ENCODE results near the gene CCDC127.
A peak's percentile ranks its signal among the peaks of the same experiment; 100 is the strongest.
"Not testable (repeated sequence)": the region's sequence is repeated elsewhere in the genome, so short reads cannot be mapped to it uniquely, and the experiment has no call there.

CCDC127 gene

DNA sequence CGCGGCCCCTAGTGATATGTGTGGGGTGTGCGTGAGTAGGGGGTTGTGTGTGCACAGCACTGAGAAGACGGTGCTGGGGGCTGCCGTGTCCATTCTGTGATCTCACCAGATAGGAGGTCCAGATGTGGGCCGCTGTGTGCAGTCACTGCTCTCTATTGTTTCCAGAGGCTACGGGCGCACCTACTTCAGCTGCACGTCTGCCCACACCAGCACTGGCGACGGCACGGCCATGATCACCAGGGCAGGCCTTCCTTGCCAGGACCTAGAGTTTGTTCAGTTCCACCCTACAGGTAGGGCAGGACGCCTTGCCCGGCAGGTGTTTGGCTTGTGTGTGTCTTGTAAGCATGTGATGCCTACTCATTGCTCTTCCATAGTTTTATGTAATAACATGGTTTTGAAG is 12.8 kb upstream of the CCDC127 start:
- H3K9ac ChIP-seq (ENCODE audit: low read depth, low read length): no peak overlapping the region
- H3K36me3 ChIP-seq (ENCODE audit: control insufficient read depth, insufficient read depth, low read length): peaks cover 44% of the 10 kb centered on the region
- no peak overlapping the region for H3K4me3 ChIP-seq (ENCODE audit: low read depth, low read length)
- no peaks in the 10 kb centered on the region for H3K27me3 ChIP-seq (ENCODE audit: control insufficient read depth, insufficient read depth, low read length)
- H3K9me3 ChIP-seq (ENCODE audit: control insufficient read depth, insufficient read depth, low read length): no peaks in the 10 kb centered on the region
- no peaks in the 10 kb centered on the region for H3K4me1 ChIP-seq (ENCODE audit: control insufficient read depth, insufficient read depth, low read length)

GRCh38 chr5:228886-229285 is 10.9 kb upstream of the CCDC127 start:
- H3K36me3 ChIP-seq (ENCODE audit: control insufficient read depth, insufficient read depth, low read length): peaks cover 51% of the 10 kb centered on the region
- H3K9ac ChIP-seq (ENCODE audit: low read depth, low read length): no peak overlapping the region
- H3K4me1 ChIP-seq (ENCODE audit: control insufficient read depth, insufficient read depth, low read length): no peaks in the 10 kb centered on the region

DNA sequence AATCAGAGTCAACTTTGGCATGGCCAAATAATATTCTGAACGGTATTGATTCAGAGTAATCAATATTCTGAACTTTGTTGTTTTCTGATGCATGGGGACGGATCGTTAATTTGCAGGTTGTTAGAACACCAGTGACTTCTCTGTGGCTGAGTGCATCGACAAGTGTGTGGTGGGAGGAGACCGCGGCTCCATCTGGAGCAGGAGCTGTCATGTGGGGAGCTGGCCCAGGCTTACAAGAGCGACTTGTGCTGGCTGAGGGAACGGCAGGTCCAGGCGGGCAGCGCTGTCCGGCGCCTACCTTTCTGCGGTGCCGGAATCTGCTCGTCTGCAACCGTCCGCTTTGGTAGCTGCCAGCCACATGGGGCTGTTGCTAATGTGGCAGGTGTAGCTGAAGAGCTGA is 9.4 kb upstream of the CCDC127 start:
- H3K9ac ChIP-seq (ENCODE audit: low read depth, low read length); H3K4me3 ChIP-seq (ENCODE audit: low read depth, low read length); H3K27me3 ChIP-seq (ENCODE audit: control insufficient read depth, insufficient read depth, low read length); H3K9me3 ChIP-seq (ENCODE audit: control insufficient read depth, insufficient read depth, low read length); H3K4me1 ChIP-seq (ENCODE audit: control insufficient read depth, insufficient read depth, low read length): not testable (repeated sequence)
- H3K36me3 ChIP-seq (ENCODE audit: control insufficient read depth, insufficient read depth, low read length): peaks cover 46% of the 10 kb centered on the region

More at GRCh38 chr5:228886-229285, 10.9 kb upstream of the CCDC127 start:
- Histone ChIP-seq H3K27me3 (ENCODE audit: control insufficient read depth, insufficient read depth, low read length) (no peaks in the 10 kb centered on the region), H3K4me3 (ENCODE audit: low read depth, low read length) (no peak overlapping the region), H3K9me3 (ENCODE audit: control insufficient read depth, insufficient read depth, low read length) (no peaks in the 10 kb centered on the region)

- no peak overlapping the region for H3K9ac ChIP-seq (ENCODE audit: low read depth, low read length)
- peaks cover 41% of the 10 kb centered on the region for H3K36me3 ChIP-seq (ENCODE audit: control insufficient read depth, insufficient read depth, low read length)
- no peaks in the 10 kb centered on the region for H3K27me3 ChIP-seq (ENCODE audit: control insufficient read depth, insufficient read depth, low read length)
- H3K9me3 ChIP-seq (ENCODE audit: control insufficient read depth, insufficient read depth, low read length): no peaks in the 10 kb centered on the region
- H3K4me3 ChIP-seq (ENCODE audit: low read depth, low read length): no peak overlapping the region
- peaks cover 7% of the 10 kb centered on the region for H3K4me1 ChIP-seq (ENCODE audit: control insufficient read depth, insufficient read depth, low read length)
Observed at GRCh38 chr5:225334-225733, 7.4 kb upstream of the CCDC127 start.

DNA sequence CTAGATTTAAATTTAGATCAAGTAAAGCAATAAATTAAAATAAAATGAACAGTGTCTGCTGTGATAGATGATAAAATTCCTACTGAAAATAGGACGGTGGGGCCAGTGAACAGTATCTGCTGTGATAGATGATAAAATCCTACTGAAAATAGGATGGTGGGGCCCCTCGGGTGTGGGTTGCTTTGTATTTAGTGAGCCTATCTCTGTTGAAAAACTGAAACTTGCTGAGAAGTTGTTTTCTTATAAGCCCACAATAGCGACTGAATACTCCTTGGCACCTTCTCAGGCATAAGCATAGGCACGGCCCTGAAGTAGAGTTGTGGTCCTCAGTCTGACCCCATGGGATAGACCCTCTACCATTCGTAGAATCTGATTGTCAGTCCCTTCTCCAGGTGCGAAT is 5.8 kb upstream of the CCDC127 start:
- Histone ChIP-seq H3K4me1 (ENCODE audit: control insufficient read depth, insufficient read depth, low read length) (peaks cover 9% of the 10 kb centered on the region), H3K27me3 (ENCODE audit: control insufficient read depth, insufficient read depth, low read length) (no peaks in the 10 kb centered on the region), H3K36me3 (ENCODE audit: control insufficient read depth, insufficient read depth, low read length) (peaks cover 32% of the 10 kb centered on the region), H3K9me3 (ENCODE audit: control insufficient read depth, insufficient read depth, low read length) (no peaks in the 10 kb centered on the region), H3K4me3 (ENCODE audit: low read depth, low read length) (no peak overlapping the region), H3K9ac (ENCODE audit: low read depth, low read length) (no peak overlapping the region)

GRCh38 chr5:222951-223715 is 5.2 kb upstream of the CCDC127 start:
- peaks cover 27% of the 10 kb centered on the region for H3K36me3 ChIP-seq (ENCODE audit: control insufficient read depth, insufficient read depth, low read length)
- not testable (repeated sequence) for H3K9ac ChIP-seq (ENCODE audit: low read depth, low read length); H3K27me3 ChIP-seq (ENCODE audit: control insufficient read depth, insufficient read depth, low read length); H3K4me3 ChIP-seq (ENCODE audit: low read depth, low read length); H3K4me1 ChIP-seq (ENCODE audit: control insufficient read depth, insufficient read depth, low read length); H3K9me3 ChIP-seq (ENCODE audit: control insufficient read depth, insufficient read depth, low read length)

DNA sequence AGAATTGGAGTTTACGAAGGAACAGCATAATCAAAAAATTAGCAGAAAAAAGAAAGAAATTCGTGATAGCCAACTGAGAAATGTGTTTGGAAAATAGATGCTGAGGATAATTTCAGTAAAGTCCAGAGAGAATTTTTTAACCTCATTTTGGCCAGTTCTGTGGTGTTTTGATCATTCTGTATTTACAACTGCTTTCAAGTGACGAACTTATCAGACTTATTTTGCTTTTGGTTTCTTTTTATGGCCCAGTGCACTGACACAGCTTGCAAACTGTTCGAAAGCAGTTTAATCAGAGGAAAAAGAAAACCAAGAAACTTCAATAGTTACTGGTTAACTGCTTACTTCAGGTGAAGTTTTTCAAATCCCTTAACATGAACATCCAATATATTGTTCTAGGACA is 2.0 kb upstream of the CCDC127 start:
- no peaks in the 10 kb centered on the region for H3K27me3 ChIP-seq (ENCODE audit: control insufficient read depth, insufficient read depth, low read length)
- peaks cover 8% of the 10 kb centered on the region for H3K36me3 ChIP-seq (ENCODE audit: control insufficient read depth, insufficient read depth, low read length)
- no peaks in the 10 kb centered on the region for H3K9me3 ChIP-seq (ENCODE audit: control insufficient read depth, insufficient read depth, low read length)
- H3K9ac ChIP-seq (ENCODE audit: low read depth, low read length): no peak overlapping the region
- no peak overlapping the region for H3K4me3 ChIP-seq (ENCODE audit: low read depth, low read length)
- H3K4me1 ChIP-seq (ENCODE audit: control insufficient read depth, insufficient read depth, low read length): peaks cover 9% of the 10 kb centered on the region

DNA sequence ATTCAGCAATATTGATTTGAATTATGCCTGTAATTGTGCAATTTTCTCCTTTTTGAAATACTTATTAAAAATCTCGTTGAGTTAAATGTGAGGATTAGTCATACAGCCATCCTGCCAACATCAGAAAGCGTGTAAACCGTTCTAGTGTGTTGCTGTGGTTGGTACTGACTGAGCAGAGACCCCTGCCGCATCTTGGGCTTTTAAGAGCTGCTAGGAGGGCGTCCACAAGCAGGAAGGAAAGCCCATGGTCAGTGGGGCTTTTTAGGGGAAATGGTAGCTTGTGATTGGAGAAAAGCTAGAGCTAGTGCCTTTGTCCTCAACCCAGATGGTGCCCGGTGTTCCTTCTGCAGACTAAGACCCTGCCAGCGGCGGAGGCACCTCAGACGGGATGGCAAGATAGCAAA is 1.5 kb upstream of the CCDC127 start:
- Histone ChIP-seq H3K9ac (ENCODE audit: low read depth, low read length) (no peak overlapping the region), H3K9me3 (ENCODE audit: control insufficient read depth, insufficient read depth, low read length) (no peaks in the 10 kb centered on the region), H3K4me1 (ENCODE audit: control insufficient read depth, insufficient read depth, low read length) (peaks cover 9% of the 10 kb centered on the region), H3K4me3 (ENCODE audit: low read depth, low read length) (peak overlapping the region; percentile 95), H3K36me3 (ENCODE audit: control insufficient read depth, insufficient read depth, low read length) (peaks cover 2% of the 10 kb centered on the region), H3K27me3 (ENCODE audit: control insufficient read depth, insufficient read depth, low read length) (no peaks in the 10 kb centered on the region)

- no peaks in the 10 kb centered on the region for H3K9me3 ChIP-seq (ENCODE audit: control insufficient read depth, insufficient read depth, low read length)
- peak overlapping the region; percentile 95 for H3K4me3 ChIP-seq (ENCODE audit: low read depth, low read length)
- H3K9ac ChIP-seq (ENCODE audit: low read depth, low read length): peak overlapping the region; percentile 90
- peaks cover 9% of the 10 kb centered on the region for H3K4me1 ChIP-seq (ENCODE audit: control insufficient read depth, insufficient read depth, low read length)
- H3K27me3 ChIP-seq (ENCODE audit: control insufficient read depth, insufficient read depth, low read length): no peaks in the 10 kb centered on the region
- no peaks in the 10 kb centered on the region for H3K36me3 ChIP-seq (ENCODE audit: control insufficient read depth, insufficient read depth, low read length)
Observed at GRCh38 chr5:218457-219291, 721 bp upstream of the CCDC127 start.

DNA sequence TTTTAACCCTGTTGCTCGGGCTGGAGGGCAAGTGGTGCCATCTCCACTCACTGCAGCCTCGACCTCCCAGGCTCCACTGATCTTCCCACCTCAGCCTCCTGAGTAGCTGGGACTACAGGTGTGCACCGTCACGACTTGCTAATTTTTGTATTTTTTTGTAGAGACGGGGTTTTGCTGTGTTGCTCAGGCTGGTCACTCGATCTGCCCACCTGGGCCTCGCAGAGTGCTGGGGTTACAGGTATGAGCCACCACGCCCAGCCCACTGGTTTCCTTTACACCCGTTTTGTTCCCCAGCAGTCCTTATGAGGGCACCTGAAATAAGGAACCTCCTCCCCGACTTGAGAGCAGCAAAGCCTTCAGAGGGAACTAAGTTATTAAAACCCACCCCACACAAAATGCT is 1.9 kb downstream of the CCDC127 start:
- not testable (repeated sequence) for H3K27me3 ChIP-seq (ENCODE audit: control insufficient read depth, insufficient read depth, low read length); H3K4me3 ChIP-seq (ENCODE audit: low read depth, low read length); H3K9ac ChIP-seq (ENCODE audit: low read depth, low read length); H3K9me3 ChIP-seq (ENCODE audit: control insufficient read depth, insufficient read depth, low read length); H3K36me3 ChIP-seq (ENCODE audit: control insufficient read depth, insufficient read depth, low read length); H3K4me1 ChIP-seq (ENCODE audit: control insufficient read depth, insufficient read depth, low read length)

GRCh38 chr5:215256-215655 is 2.7 kb downstream of the CCDC127 start:
- not testable (repeated sequence) for H3K4me1 ChIP-seq (ENCODE audit: control insufficient read depth, insufficient read depth, low read length); H3K9me3 ChIP-seq (ENCODE audit: control insufficient read depth, insufficient read depth, low read length); H3K9ac ChIP-seq (ENCODE audit: low read depth, low read length); H3K27me3 ChIP-seq (ENCODE audit: control insufficient read depth, insufficient read depth, low read length); H3K4me3 ChIP-seq (ENCODE audit: low read depth, low read length); H3K36me3 ChIP-seq (ENCODE audit: control insufficient read depth, insufficient read depth, low read length)

GRCh38 chr5:213803-214395 is 4.1 kb downstream of the CCDC127 start:
- H3K27me3 ChIP-seq (ENCODE audit: control insufficient read depth, insufficient read depth, low read length): no peaks in the 10 kb centered on the region
- no peaks in the 10 kb centered on the region for H3K4me1 ChIP-seq (ENCODE audit: control insufficient read depth, insufficient read depth, low read length)
- H3K36me3 ChIP-seq (ENCODE audit: control insufficient read depth, insufficient read depth, low read length): no peaks in the 10 kb centered on the region
- no peak overlapping the region for H3K9ac ChIP-seq (ENCODE audit: low read depth, low read length)
- no peak overlapping the region for H3K4me3 ChIP-seq (ENCODE audit: low read depth, low read length)
- no peaks in the 10 kb centered on the region for H3K9me3 ChIP-seq (ENCODE audit: control insufficient read depth, insufficient read depth, low read length)

Data from iPS-15b (cell line).